Measurements from ENCODE around the gene APOO. TPM values are rescaled to one million over a fixed set of nuclear protein-coding genes. Genes with fewer than 3 reads are reported as not detected.

The APOO gene
- total RNA-seq, 4 donors from 2014 or later = 12.1 to 37.3 (median 30.8) TPM

DNA sequence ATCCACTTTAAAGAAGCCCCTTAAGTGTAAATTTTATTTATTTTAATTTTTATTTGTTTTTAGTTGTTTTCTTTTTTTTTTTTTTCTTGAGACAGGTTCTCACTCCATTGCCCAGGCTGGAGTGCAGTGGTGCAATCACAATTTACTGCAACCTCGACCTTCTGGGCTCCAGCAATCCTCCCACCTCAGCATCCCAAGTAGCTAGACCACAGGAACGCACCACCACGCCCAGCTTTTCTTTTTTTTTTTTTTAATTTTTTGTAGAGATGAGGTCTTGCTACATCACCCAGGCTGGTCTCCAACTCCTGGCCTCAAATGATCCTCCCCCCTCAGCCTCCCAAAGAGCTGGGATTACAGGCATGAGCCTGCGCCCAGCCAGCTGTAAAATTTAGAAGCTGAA lies 118.8 kb downstream of the APOO start:
- no peak for DNase-seq
- no peaks in the 10 kb centered on the region for H3K9me3 ChIP-seq
- TF ChIP-seq, protein P1, sequence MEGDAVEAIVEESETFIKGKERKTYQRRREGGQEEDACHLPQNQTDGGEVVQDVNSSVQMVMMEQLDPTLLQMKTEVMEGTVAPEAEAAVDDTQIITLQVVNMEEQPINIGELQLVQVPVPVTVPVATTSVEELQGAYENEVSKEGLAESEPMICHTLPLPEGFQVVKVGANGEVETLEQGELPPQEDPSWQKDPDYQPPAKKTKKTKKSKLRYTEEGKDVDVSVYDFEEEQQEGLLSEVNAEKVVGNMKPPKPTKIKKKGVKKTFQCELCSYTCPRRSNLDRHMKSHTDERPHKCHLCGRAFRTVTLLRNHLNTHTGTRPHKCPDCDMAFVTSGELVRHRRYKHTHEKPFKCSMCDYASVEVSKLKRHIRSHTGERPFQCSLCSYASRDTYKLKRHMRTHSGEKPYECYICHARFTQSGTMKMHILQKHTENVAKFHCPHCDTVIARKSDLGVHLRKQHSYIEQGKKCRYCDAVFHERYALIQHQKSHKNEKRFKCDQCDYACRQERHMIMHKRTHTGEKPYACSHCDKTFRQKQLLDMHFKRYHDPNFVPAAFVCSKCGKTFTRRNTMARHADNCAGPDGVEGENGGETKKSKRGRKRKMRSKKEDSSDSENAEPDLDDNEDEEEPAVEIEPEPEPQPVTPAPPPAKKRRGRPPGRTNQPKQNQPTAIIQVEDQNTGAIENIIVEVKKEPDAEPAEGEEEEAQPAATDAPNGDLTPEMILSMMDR (IDR thresholded peaks at IDR 0.05 in 4 of 5, conservative IDR thresholded peaks at IDR 0.05 in 1 of 5) = no peak
- TF ChIP-seq POLR2A (IDR thresholded peaks at IDR 0.05) = no peak
- no peak for ATAC-seq
- intact Hi-C loops (cut with DNase I; ENCODE audit: low total_unique reads) (loop anchor here (10.0 kb wide), 2 partner anchors 94 to 124 kb away; partner anchors contain the start of gene PRDX4), in situ Hi-C loops (cut with MboI; ENCODE audit: low sequenced_read_pairs in 4 of 4) (loop anchor here in 3 of 4 donors (10.0 kb wide), 2 partner anchors 116 to 266 kb away; partner anchors contain the start of genes APOO (in 3 of the 3), CXorf58 (in 3 of the 3) and EIF2S3 (in 1 of the 3))
- H3K27ac ChIP-seq = no peak overlapping the region
- peaks cover 0 to 14% of the 10 kb centered on the region in 2 donors for H3K4me1 ChIP-seq
- H3K27me3 ChIP-seq = no peaks in the 10 kb centered on the region
- no peak overlapping the region for H3K4me3 ChIP-seq
- no peaks in the 10 kb centered on the region for H3K36me3 ChIP-seq

DNA sequence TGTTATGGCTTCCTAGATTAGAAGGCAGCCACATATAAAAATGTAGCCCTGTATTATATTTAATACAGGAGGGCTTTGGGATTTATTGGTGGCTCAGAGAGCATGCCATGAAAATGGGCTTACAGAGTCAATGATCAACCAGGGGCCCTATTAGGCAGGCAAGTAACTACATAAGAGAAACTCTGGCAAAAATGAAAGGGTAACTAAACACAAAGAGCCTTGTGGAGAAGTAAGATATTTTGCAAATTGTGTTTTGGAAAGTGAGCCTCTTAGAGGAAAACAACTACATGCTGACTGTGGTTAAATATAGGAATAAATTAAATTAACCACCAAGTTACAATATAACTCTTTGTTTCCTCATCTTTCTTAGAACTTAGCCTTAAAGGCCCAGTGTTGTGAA lies 119.2 kb downstream of the APOO start:
- Histone ChIP-seq H3K9me3 (no peaks in the 10 kb centered on the region), H3K27me3 (no peaks in the 10 kb centered on the region), H3K27ac (no peak overlapping the region), H3K4me1 (peaks cover 0 to 14% of the 10 kb centered on the region in 2 donors), H3K4me3 (no peak overlapping the region), H3K36me3 (no peaks in the 10 kb centered on the region)
- ATAC-seq = no peak
- no peak for DNase-seq
- TF ChIP-seq POLR2A (IDR thresholded peaks at IDR 0.05) = no peak
- TF ChIP-seq, protein P1 (IDR thresholded peaks at IDR 0.05 in 4 of 5, conservative IDR thresholded peaks at IDR 0.05 in 1 of 5) = no peak
- in situ Hi-C loops (cut with MboI; ENCODE audit: low sequenced_read_pairs in 4 of 4) (loop anchor here in 3 of 4 donors (10.0 kb wide), 2 partner anchors 116 to 266 kb away; partner anchors contain the start of genes APOO (in 3 of the 3), CXorf58 (in 3 of the 3) and EIF2S3 (in 1 of the 3)), intact Hi-C loops (cut with DNase I; ENCODE audit: low total_unique reads) (loop anchor here (10.0 kb wide), 2 partner anchors 94 to 124 kb away; partner anchors contain the start of gene PRDX4)

GRCh38 chrX:23787745-23788118 lies 120.0 kb downstream of the APOO start:
- no peak overlapping the region for H3K27ac ChIP-seq

DNA sequence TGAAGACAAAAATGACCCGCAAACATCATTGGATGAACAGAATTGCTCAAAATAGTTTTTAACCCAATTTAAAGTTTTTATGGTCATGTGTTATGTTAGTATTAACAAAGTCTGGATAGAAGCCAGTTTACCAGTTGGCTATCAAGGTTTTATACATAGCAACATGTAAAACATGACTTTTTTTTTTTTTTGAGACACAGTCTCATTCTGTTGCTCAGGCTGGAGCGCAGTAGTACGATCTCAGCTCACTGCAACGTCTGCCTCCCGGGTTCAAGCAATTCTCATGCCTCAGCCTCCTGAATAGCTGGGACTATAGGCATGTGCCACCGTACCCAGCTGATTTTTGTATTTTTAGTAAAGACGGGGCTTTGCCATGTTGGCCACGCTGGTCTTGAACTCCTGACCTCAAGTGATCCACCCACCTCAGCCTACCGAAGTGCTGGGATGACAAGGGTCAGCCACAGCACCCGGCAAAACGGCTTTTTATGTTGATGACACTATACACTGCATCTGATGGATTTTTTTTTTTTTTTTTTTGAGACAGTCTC lies 121.4 kb downstream of the APOO start:
- no peak for TF ChIP-seq POLR2A (IDR thresholded peaks at IDR 0.05)
- TF ChIP-seq, protein P1 (IDR thresholded peaks at IDR 0.05 in 4 of 5, conservative IDR thresholded peaks at IDR 0.05 in 1 of 5) = no peak
- DNase-seq (no peak), ATAC-seq (no peak)
- Histone ChIP-seq H3K27ac (peak overlapping the region in 1 of 4 donors; percentile 96), H3K4me3 (no peak overlapping the region), H3K36me3 (no peaks in the 10 kb centered on the region), H3K4me1 (peaks cover 0 to 16% of the 10 kb centered on the region in 2 donors), H3K9me3 (no peaks in the 10 kb centered on the region), H3K27me3 (no peaks in the 10 kb centered on the region)
- intact Hi-C loops (cut with DNase I; ENCODE audit: low total_unique reads) (loop anchor here (10.0 kb wide), 2 partner anchors 92 to 122 kb away; partner anchors contain the start of gene PRDX4), in situ Hi-C loops (cut with MboI; ENCODE audit: low sequenced_read_pairs in 4 of 4) (loop anchor here in 3 of 4 donors (10.0 kb wide), 2 partner anchors 118 to 268 kb away; partner anchors contain the start of genes APOO (in 3 of the 3), CXorf58 (in 3 of the 3) and EIF2S3 (in 1 of the 3))

More at GRCh38 chrX:23787745-23788118, 120.0 kb downstream of the APOO start:
- DNase-seq (no peak), ATAC-seq (no peak)
- in situ Hi-C loops (cut with MboI; ENCODE audit: low sequenced_read_pairs in 4 of 4) = loop anchor here in 3 of 4 donors (10.0 kb wide), 2 partner anchors 117 to 267 kb away; partner anchors contain the start of genes APOO (in 3 of the 3), CXorf58 (in 3 of the 3) and EIF2S3 (in 1 of the 3)
- Histone ChIP-seq H3K36me3 (no peaks in the 10 kb centered on the region), H3K9me3 (no peaks in the 10 kb centered on the region), H3K27me3 (no peaks in the 10 kb centered on the region), H3K4me3 (no peak overlapping the region), H3K4me1 (peaks cover 0 to 14% of the 10 kb centered on the region in 2 donors)
- intact Hi-C loops (cut with DNase I; ENCODE audit: low total_unique reads) = loop anchor here (10.0 kb wide), 2 partner anchors 93 to 123 kb away; partner anchors contain the start of gene PRDX4
- TF ChIP-seq, protein P1 (IDR thresholded peaks at IDR 0.05 in 4 of 5, conservative IDR thresholded peaks at IDR 0.05 in 1 of 5) = no peak
- TF ChIP-seq POLR2A (IDR thresholded peaks at IDR 0.05) = no peak

Data from gastrocnemius medialis (tissue), 4 donors.